ENCODE measurements around the gene TBX4. TPM values are rescaled to one million over a fixed set of nuclear protein-coding genes. Genes with fewer than 3 reads are reported as not detected.

The TBX4 gene
- total and polyA plus RNA-seq, 2 donors from 2014 or later: not detected

DNA sequence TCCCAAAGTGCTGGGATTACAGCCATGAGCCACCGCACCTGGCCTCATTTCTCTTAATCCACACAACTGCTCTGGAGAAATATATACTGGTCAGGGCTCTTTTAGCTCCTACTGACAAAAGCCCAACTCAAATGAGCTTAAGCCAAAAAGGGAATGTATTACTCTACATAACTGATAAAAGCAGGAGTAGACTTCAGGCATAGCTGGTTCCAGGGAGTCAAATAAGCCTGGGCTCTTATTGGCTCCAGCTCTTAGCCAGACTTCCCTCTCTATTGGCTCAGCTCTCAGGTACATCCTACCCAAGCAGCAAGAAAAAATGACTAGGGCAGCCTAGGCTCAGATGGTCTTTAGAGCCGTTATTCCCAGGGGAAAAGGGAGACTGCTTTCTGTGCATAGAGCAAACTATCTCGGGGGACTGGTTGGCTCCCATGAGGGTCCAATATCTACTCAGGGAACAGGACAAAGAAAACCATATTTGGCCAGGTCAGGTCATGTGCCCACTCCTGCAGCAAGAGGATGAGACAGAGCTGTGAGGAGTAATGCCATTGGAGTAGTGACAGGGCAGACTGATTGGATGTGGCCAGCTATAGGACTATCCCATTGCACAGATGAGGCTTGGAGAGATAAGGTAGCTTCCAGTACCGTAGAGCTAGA, 31.4 kb upstream of the TBX4 start:
- intact Hi-C loops (cut with DNase I): loop anchor here (10.0 kb wide), 1 partner anchor 124 kb away; no protein-coding TSS in a partner anchor
- TF ChIP-seq, protein P1, sequence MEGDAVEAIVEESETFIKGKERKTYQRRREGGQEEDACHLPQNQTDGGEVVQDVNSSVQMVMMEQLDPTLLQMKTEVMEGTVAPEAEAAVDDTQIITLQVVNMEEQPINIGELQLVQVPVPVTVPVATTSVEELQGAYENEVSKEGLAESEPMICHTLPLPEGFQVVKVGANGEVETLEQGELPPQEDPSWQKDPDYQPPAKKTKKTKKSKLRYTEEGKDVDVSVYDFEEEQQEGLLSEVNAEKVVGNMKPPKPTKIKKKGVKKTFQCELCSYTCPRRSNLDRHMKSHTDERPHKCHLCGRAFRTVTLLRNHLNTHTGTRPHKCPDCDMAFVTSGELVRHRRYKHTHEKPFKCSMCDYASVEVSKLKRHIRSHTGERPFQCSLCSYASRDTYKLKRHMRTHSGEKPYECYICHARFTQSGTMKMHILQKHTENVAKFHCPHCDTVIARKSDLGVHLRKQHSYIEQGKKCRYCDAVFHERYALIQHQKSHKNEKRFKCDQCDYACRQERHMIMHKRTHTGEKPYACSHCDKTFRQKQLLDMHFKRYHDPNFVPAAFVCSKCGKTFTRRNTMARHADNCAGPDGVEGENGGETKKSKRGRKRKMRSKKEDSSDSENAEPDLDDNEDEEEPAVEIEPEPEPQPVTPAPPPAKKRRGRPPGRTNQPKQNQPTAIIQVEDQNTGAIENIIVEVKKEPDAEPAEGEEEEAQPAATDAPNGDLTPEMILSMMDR (IDR thresholded peaks at IDR 0.05; ENCODE audit: borderline replicate concordance, extremely low read depth, insufficient read depth): no peak
- Histone ChIP-seq H3K9ac (ENCODE audit: low read length in 3 of 3) (no peak overlapping the region), H3K4me1 (ENCODE audit: control insufficient read depth in 2 of 3, insufficient read depth in 2 of 3, low read depth in 1 of 3, low read length in 3 of 3) (peaks cover 0 to 6% (median 2%) of the 10 kb centered on the region in 3 donors), H3K4me3 (ENCODE audit: low read length in 3 of 3) (no peak overlapping the region), H3K27ac (ENCODE audit: low read depth in 2 of 2, low read length in 2 of 2) (no peak overlapping the region), H3K36me3 (ENCODE audit: control insufficient read depth in 2 of 3, insufficient read depth in 3 of 3, low read length in 3 of 3) (no peaks in the 10 kb centered on the region), H3K27me3 (ENCODE audit: control insufficient read depth, insufficient read depth, low read length) (peaks cover 2% of the 10 kb centered on the region), H3K9me3 (ENCODE audit: control insufficient read depth in 2 of 3, insufficient read depth in 1 of 3, low read length in 3 of 3) (no peaks in the 10 kb centered on the region)
- DNase-seq (no peak), FAIRE-seq (no peak)

GRCh38 chr17:61421460-61421859, 30.8 kb upstream of the TBX4 start:
- intact Hi-C loops (cut with DNase I): loop anchor here (10.0 kb wide), 1 partner anchor 123 kb away; no protein-coding TSS in a partner anchor
- H3K36me3 ChIP-seq (ENCODE audit: control insufficient read depth in 2 of 3, insufficient read depth in 3 of 3, low read length in 3 of 3): no peaks in the 10 kb centered on the region

GRCh38 chr17:61422116-61422799, 30.0 kb upstream of the TBX4 start:
- DNase-seq (no peak), FAIRE-seq (no peak)
- H3K9me3 ChIP-seq (ENCODE audit: control insufficient read depth in 2 of 3, insufficient read depth in 1 of 3, low read length in 3 of 3): no peaks in the 10 kb centered on the region
- peaks cover 0 to under 1% (median 0%) of the 10 kb centered on the region in 3 donors for H3K4me1 ChIP-seq (ENCODE audit: control insufficient read depth in 2 of 3, insufficient read depth in 2 of 3, low read depth in 1 of 3, low read length in 3 of 3)
- no peak overlapping the region for H3K9ac ChIP-seq (ENCODE audit: low read length in 3 of 3)
- no peak overlapping the region for H3K4me3 ChIP-seq (ENCODE audit: low read length in 3 of 3)
- intact Hi-C loops (cut with DNase I): loop anchor here (10.0 kb wide), 1 partner anchor 123 kb away; no protein-coding TSS in a partner anchor
- peaks cover 2% of the 10 kb centered on the region for H3K27me3 ChIP-seq (ENCODE audit: control insufficient read depth, insufficient read depth, low read length)
- H3K36me3 ChIP-seq (ENCODE audit: control insufficient read depth in 2 of 3, insufficient read depth in 3 of 3, low read length in 3 of 3): no peaks in the 10 kb centered on the region
- H3K27ac ChIP-seq (ENCODE audit: low read depth in 2 of 2, low read length in 2 of 2): no peak overlapping the region
- TF ChIP-seq, protein P1 (IDR thresholded peaks at IDR 0.05; ENCODE audit: borderline replicate concordance, extremely low read depth, insufficient read depth): no peak

More at GRCh38 chr17:61421460-61421859, 30.8 kb upstream of the TBX4 start:
- TF ChIP-seq, protein P1 (IDR thresholded peaks at IDR 0.05; ENCODE audit: borderline replicate concordance, extremely low read depth, insufficient read depth): no peak
- Histone ChIP-seq H3K27me3 (ENCODE audit: control insufficient read depth, insufficient read depth, low read length) (peaks cover 2% of the 10 kb centered on the region), H3K4me3 (ENCODE audit: low read length in 3 of 3) (no peak overlapping the region), H3K9me3 (ENCODE audit: control insufficient read depth in 2 of 3, insufficient read depth in 1 of 3, low read length in 3 of 3) (no peaks in the 10 kb centered on the region), H3K4me1 (ENCODE audit: control insufficient read depth in 2 of 3, insufficient read depth in 2 of 3, low read depth in 1 of 3, low read length in 3 of 3) (peaks cover 0 to 6% (median 2%) of the 10 kb centered on the region in 3 donors), H3K27ac (ENCODE audit: low read depth in 2 of 2, low read length in 2 of 2) (no peak overlapping the region), H3K9ac (ENCODE audit: low read length in 3 of 3) (no peak overlapping the region)
- DNase-seq: no peak
- no peak for FAIRE-seq
